Kidney (tissue), 14 donors: ENCODE measurements around the gene COL4A2. TPM values are rescaled to one million over a fixed set of nuclear protein-coding genes. Genes with fewer than 3 reads are reported as not detected.

Experiments used
- DNase-seq, 5 donors: peaks; one replicate each; pipeline ENCODE4 v3.0.0-alpha.2; 2013 to 2020
- FAIRE-seq: peaks from 2 replicates; lab custom pipeline; 2012; peaks lifted over from hg19 to GRCh38; lab: Jason Lieb, UNC
- H3K27ac ChIP-seq, 2 donors: one replicate each; pipeline ENCODE4 v1.7.0; 2013; ENCODE audit warnings: low read depth in 2 of 2, low read length in 2 of 2, inconsistent platforms in 1 of 2
- H3K27me3 ChIP-seq: one replicate; pipeline ENCODE4 v1.7.1; 2013; ENCODE audit warnings: low read length, inconsistent platforms; ENCODE audit not compliant: control insufficient read depth, insufficient read depth
- H3K36me3 ChIP-seq, 3 donors: one replicate each; pipeline versions ENCODE4 v1.7.0 to v1.7.1; 2013; ENCODE audit warnings: low read length in 3 of 3, control low read depth in 1 of 3, inconsistent platforms in 1 of 3; ENCODE audit not compliant: insufficient read depth in 3 of 3, control insufficient read depth in 2 of 3
- H3K4me1 ChIP-seq, 3 donors: one replicate each; pipeline versions ENCODE4 v1.7.0 to v1.7.1; 2013; ENCODE audit warnings: low read length in 3 of 3, inconsistent platforms in 1 of 3, low read depth in 1 of 3; ENCODE audit not compliant: control insufficient read depth in 2 of 3, insufficient read depth in 2 of 3
- H3K4me3 ChIP-seq, 3 donors: one replicate each; pipeline versions ENCODE4 v1.7.0 to v1.8.1; 2013; ENCODE audit warnings: low read length in 3 of 3, control low read depth in 1 of 3, inconsistent platforms in 1 of 3
- H3K9ac ChIP-seq, 3 donors: one replicate each; pipeline versions ENCODE4 v1.7.0 to v1.7.1; 2013; ENCODE audit warnings: low read length in 3 of 3, control low read depth in 1 of 3, inconsistent platforms in 1 of 3
- H3K9me3 ChIP-seq, 3 donors: one replicate each; pipeline versions ENCODE4 v1.7.0 to v1.7.1; 2013; ENCODE audit warnings: low read length in 3 of 3, control low read depth in 1 of 3, inconsistent platforms in 1 of 3; ENCODE audit not compliant: control insufficient read depth in 2 of 3, insufficient read depth in 1 of 3
- CTCF ChIP-seq: IDR thresholded peaks from 3 replicates; pipeline ENCODE4 v1.5.1; 2012; ENCODE audit warnings: mild to moderate bottlenecking, moderate library complexity, borderline replicate concordance; ENCODE audit not compliant: insufficient read depth; ENCODE audit errors: extremely low read depth
- intact Hi-C: fragments of 100-400 bp; cut with DNase I; formaldehyde crosslinking; loops from one replicate; pipeline ENCODE4 v1.11.1; 2022
- polyA plus RNA-seq: library from polyadenylated mRNA; stranded (reverse); fragments of 350-450 nt; fragmentation: Illumina TruSeq; extraction: RNeasy Lipid Tissue Mini Kit (QIAGEN cat#74804); gene quantifications from one replicate; pipeline ENCODE4 v1.2.3, GENCODE V29; 2014; ENCODE audit warnings: low read depth, low replicate concordance; ENCODE audit not compliant: insufficient read depth
- total RNA-seq: library from RNA; stranded (reverse); fragmentation: NEBNext Ultra II Directional; extraction: Animal tissue kit (Norgen Biotek cat#: 25700); gene quantifications from one replicate; pipeline ENCODE4 v1.2.1, GENCODE V29; 2021
- donor health status: control.
- donor health status: control.
- donor health status: control.
- donor health status: control.
- donor health status: control.
- donor health status: DM: yes; HTN: yes; CAD: no.
- donor health status: Normal renal cell carcinoma (clear cell type).

Gene COL4A2
- total and polyA plus RNA-seq, 2 donors from 2014 or later = 126 to 265 TPM

DNA sequence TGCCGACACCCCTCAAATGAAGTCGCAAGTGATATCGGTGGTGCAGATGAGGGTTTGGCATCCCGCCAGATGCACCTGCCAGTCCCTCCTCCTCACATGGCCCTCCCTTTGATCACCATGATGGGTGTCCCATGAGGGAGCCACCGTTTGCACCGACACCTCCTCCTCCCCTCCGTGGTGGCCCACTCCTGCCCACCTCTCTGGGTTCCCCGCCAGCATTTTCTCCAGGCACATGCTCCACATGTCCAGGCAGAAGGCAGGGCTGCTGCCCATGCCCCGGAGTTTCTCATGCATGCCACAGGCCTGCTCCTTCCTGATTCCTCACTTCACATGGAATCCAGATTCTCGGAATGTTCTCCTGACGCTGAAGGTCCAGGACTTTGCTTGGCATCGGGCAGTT lies 49.3 kb downstream of the COL4A2 start:
- Histone ChIP-seq H3K4me1 (peaks cover 0 to 12% (median 5%) of the 10 kb centered on the region in 3 donors), H3K4me3 (no peak overlapping the region), H3K36me3 (peaks cover 0 to 11% (median 2%) of the 10 kb centered on the region in 3 donors), H3K27me3 (no peaks in the 10 kb centered on the region), H3K9me3 (no peaks in the 10 kb centered on the region), H3K27ac (peak overlapping the region in 1 of 2 donors; percentile 44), H3K9ac (no peak overlapping the region)
- TF ChIP-seq CTCF = no peak
- DNase-seq (no peak), FAIRE-seq (no peak)
- intact Hi-C loops = no loop called here

GRCh38 chr13:110358381-110358780 lies 51.3 kb downstream of the COL4A2 start:
- intact Hi-C loops = no loop called here

GRCh38 chr13:110359840-110360301 lies 52.8 kb downstream of the COL4A2 start:
- H3K27ac ChIP-seq = peak overlapping the region in 1 of 2 donors; percentile 10
- DNase-seq = peak in 3 of 5 donors; percentile 43 to 77 (median 72)
- H3K9ac ChIP-seq = no peak overlapping the region
- TF ChIP-seq CTCF = no peak
- H3K9me3 ChIP-seq = no peaks in the 10 kb centered on the region
- no peak overlapping the region for H3K4me3 ChIP-seq
- H3K27me3 ChIP-seq = no peaks in the 10 kb centered on the region
- intact Hi-C loops = no loop called here
- FAIRE-seq = no peak
- H3K36me3 ChIP-seq = peaks cover 0 to 13% (median 5%) of the 10 kb centered on the region in 3 donors
- peaks cover 0 to 13% (median 8%) of the 10 kb centered on the region in 3 donors for H3K4me1 ChIP-seq

More at GRCh38 chr13:110358381-110358780, 51.3 kb downstream of the COL4A2 start:
- Histone ChIP-seq H3K27me3 (no peaks in the 10 kb centered on the region), H3K9ac (no peak overlapping the region), H3K36me3 (peaks cover 0 to 13% (median 5%) of the 10 kb centered on the region in 3 donors), H3K4me3 (no peak overlapping the region), H3K27ac (no peak overlapping the region), H3K4me1 (peaks cover 0 to 16% (median 8%) of the 10 kb centered on the region in 3 donors), H3K9me3 (no peaks in the 10 kb centered on the region)
- DNase-seq (no peak), FAIRE-seq (no peak)
- TF ChIP-seq CTCF = no peak
